ENCODE data around the gene TMEM204.

TMEM204 gene

DNA sequence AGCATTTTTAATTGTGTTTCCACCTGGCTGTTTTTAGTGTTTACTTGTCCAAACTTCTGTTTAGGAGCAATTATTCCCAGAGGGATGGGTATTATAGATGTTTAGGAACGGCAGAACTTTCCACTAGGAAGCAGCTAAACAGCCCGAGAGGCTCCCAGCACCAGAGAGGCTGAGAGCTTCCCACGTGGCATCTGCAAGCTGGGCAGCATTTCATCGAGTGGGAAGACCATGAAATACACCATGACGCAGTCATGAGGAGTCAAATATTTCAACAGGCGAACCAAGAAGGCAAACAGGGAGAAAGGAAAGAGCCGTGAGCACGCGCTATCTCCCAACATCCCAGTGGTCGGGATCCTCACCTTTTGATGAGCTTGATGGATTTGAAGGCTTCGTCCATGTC lies 24.1 kb downstream of the TMEM204 start:
- DNase-seq (ENCODE audit: low read depth in 2 of 2) = no peak

DNA sequence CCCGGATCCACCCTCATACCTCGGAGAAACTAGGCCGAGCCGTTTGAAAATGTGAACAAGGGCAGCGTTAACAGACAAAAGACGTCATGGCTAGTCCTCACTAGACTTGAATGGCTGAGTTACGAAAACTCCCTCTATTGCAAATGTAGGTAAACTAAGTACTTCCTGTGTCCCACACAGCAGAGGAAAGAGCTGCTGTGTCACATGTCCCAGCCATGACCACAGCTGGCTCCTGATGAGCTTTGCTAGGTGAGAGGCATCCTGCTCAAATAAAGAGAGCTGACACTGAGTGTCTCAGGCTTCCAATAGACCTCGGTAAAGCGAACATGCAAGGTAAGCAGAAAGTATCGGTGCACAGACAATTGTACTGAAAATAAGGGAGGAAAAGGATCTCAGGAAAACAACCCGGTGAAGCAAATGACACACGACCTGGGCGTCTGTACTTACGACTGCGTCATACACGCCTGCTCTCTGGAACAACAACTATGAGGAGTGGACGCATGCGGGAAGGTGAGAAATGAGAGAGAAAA lies 26.0 kb downstream of the TMEM204 start:
- no peak for DNase-seq (ENCODE audit: low read depth in 2 of 2)

DNA sequence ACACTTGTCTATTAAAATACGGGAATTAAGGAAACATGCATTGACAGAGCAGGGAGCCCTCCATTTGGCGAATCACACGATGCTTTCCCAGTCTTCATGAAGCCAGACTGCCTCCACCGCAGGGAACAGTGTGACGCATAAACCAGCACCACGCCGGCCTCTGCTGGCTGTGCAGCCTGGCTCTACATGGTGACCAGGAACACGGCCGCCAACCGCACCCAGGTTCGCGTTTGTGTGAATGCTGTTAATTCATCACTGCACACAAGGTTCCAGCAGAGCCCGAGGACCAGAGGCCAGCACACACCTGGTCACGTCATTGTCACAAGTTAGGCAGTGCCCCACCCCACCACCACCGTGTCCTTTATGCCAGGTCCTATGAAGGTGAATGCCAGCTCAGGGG lies 26.7 kb downstream of the TMEM204 start:
- DNase-seq (ENCODE audit: low read depth in 2 of 2) = no peak

DNA sequence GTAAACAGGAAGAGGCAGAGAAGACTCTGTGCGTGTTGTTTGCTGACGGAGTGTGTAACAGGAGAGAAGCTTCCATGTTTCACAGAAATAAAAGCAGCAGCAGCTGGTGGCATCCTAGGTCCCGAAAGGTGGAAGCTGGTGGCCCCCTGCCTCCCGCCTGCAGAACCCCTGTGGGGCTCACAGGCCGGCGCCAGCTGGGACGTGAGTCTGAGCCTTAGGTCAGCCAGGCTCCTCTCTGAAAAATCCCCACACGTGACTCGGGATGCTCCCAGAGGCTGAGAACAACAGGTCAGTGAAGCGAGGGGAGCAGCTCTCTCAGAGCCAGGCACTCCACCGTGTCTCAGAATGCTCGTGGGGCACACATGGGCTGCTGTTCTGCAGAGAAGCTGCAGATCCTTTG lies 27.4 kb downstream of the TMEM204 start:
- DNase-seq (ENCODE audit: low read depth in 2 of 2) = no peak

DNA sequence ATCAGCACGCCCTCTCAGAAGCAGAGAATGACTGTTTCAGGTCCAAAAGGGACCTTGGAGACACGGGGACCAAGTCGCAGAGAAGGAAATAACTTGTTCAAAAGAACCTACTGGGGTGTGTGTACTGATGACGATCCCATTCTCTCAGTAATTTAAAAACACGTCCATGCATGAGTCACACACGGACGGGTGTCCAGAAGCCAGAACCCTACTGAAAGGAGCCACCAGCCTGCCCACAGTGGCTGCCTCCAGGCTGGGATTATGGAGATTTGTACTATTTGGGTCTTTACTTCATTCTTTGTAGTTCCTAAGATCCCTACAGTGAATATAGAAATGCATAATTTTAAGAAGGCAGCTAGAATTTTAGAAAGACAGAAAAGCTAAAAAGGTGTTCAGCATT lies 27.8 kb downstream of the TMEM204 start:
- no peak for DNase-seq (ENCODE audit: low read depth in 2 of 2)

DNA sequence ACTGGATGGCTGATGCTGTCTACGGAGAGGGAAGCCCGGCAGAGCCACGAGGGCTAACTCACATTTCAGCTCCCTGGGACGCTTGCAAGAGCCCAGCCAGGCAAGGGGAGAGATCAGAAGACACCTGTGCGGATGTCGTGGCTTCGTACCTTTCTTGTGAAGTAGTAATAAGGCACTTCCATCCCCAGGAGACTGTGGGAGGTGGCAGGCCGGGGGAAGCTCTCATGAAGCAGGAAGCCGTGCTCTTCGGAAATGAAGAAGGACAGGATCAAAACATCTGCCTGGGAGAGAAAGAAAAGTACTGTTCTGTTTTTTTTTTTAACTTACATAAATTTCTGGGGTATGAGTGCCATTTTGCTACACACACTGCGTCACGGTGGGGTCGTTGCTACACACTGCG lies 28.4 kb downstream of the TMEM204 start:
- no peak for DNase-seq (ENCODE audit: low read depth in 2 of 2)

DNA sequence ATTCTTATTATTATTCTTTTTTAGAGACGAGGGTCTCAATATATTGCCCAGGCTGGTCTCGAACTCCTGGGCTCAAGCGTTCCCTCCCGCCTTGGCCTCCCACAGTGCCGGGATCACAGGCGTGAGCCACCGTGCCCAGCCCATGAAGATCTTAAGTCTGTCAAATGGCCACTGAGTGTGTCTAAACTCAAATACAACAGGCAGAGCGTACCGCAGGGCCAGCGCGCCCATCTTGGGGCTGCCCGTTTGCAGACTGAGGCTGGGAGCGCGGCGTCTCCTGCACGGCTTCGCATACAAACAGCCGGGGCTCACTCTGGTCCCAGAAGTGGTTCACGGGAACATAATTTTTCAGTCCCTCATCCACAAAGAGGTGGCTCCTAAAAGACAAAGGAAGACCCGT lies 30.3 kb downstream of the TMEM204 start:
- DNase-seq (ENCODE audit: low read depth in 2 of 2) = no peak

DNA sequence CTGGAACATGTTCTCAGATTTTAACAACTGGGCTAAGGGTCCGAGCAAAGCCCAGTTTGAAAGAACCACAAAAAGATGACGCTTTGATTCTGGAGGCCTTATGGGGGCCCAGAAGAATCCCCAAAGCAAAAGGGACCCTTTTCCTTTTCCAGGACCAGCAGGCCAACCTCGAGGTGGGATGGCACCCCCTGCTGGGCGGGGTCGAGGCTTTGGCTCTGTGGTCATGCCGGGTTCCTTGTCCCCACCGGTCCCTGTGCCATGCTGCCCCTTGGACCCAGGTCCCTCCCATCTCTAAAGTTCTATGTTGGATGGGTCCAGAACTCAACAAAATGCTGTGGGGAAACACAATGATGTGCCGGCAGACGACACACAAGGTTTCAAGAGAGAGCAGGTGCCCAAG lies 30.9 kb downstream of the TMEM204 start:
- no peak for DNase-seq (ENCODE audit: low read depth in 2 of 2)

DNA sequence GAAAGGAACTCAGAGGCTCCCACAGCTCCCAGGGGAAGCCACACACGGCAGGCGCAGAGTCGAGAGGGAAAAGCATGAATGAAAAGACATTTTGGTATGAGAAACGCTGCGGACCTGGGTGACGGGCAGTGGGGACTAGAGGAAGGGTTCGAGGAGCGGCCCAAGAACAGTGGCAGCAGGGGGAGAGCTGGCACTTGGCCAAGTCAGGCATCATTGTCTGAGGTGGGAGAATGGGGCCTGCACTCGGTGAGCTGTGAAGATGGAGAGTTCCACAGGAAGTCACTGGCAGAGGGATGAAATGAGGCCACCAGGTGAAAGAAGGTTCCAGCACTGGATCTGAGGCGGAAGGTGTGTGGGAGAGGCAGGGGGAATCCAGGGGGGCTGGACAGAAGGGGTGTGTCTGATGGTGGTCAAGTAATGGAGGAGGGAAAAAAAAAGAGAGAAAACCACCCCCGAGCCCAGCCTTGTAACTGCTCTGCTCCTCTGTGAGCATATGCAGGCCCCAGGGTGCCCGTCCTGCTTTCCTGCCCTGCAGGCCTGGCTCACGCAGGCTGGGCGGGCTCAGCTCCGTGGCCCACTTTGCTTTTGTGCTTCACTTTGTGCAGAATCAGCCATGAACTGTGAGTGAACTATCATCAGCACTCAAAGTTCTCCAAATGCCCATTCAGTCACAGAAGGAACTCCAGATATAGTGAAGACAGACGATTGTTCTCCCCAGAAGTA lies 31.8 kb downstream of the TMEM204 start:
- no peak for DNase-seq (ENCODE audit: low read depth in 2 of 2)

DNA sequence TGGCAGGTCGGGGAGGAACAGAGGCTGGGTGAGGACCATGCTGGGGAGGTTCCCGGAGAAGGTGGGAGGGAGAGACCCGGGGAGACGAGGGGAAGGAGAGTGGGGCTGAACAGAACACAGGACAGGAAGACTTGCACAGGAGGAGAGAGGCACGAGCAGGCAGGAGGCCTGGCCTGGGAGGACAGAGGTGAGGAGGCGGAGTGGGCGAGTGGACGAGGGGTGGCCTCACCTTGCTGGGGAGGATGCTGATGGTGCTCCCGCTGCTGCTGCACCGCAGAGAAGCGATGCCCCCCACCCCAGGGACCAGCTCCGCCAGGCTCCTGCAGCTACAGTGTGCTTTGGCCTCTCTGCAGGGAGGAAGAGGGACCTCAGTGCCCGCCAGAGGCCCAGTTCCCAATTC lies 34.5 kb downstream of the TMEM204 start:
- no peak for DNase-seq (ENCODE audit: low read depth in 2 of 2)

DNA sequence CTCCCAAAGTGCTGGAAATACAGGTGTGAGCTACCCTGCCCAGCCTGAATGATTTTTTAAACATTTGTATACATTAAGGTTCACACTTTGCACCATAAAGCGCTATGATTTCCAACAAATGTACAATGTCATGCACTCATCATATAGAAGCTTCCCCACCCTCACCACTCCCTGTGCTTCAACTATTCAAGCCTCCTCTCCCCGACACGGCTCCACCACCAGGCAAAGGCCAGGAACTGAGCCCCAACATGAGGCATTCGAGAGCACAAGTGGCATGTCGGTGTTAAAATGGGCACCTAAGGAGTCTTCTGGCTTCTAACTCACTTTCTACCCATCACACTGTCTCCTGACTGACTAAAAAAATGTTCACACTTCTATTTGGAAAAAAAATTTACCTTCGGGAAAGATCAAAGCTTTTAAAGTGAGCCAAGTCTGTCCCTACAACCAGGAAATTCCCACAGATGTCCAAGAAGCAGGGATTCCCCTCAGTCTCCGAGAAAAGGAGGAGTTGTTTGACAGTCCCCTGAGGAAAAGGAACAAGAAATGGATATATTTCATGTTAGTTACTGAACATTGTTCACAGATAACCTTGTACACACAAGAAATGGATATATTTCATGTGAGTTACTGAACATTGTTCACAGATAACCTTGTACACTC lies 37.7 kb downstream of the TMEM204 start:
- no peak for DNase-seq (ENCODE audit: low read depth in 2 of 2)

DNA sequence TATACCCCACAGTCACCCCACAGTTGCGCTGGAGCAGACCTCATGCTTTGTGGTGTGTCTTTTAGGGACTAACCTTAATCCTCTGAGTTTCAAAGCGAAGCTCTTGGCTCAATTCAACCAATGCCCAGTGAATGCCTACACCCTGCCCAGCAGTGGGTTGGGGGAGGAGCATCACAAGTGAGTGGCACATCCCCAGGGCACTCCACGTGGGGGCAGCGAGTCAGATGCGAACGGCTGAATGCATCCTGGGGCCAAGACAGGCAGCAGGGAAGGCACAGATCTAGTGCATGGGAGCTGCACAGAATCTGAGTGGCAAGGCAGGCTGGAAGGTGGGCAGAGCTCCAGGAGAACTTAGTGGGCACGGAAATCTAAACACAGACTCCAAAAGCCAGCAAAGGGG lies 39.2 kb downstream of the TMEM204 start:
- no peak for DNase-seq (ENCODE audit: low read depth in 2 of 2)

DNA sequence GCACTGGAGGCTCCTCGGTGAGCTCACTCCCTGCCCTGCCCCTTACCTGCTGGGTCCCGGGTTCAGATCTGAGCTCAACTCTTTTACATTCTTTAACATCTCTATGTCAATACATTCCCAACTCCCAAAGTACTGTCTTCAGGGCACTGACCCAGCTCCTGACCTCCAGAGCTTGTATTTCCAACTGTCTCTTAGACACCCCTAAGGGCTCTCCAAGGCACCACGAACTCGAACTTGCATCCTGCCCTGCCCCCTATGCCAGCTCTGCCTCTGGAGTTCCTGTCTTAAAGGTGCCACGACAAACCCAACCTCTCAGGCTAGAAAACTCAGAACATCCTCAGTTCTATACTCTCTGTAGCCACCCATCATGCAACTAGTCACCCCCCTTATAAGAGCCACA lies 39.8 kb downstream of the TMEM204 start:
- DNase-seq (ENCODE audit: low read depth in 2 of 2) = no peak

DNA sequence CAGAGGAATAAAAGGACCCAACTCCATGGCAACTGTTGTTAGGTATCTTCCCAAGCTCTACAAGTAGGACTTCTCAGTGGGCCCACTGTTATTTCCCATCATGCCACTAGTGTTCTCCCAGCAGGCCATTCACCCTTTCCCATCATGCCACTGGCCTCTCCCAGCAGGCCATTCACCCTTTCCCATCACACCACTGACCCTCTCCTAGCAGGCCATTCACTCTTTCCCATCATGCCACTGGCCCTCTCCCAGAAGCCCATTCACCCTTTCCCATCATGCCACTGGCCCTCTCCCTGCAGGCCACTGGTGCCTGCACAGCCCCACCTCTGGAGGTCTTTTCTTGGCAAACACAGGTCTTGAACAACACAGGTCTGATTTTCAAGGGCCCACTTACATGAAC lies 42.1 kb downstream of the TMEM204 start:
- no peak for DNase-seq (ENCODE audit: low read depth in 2 of 2)

DNA sequence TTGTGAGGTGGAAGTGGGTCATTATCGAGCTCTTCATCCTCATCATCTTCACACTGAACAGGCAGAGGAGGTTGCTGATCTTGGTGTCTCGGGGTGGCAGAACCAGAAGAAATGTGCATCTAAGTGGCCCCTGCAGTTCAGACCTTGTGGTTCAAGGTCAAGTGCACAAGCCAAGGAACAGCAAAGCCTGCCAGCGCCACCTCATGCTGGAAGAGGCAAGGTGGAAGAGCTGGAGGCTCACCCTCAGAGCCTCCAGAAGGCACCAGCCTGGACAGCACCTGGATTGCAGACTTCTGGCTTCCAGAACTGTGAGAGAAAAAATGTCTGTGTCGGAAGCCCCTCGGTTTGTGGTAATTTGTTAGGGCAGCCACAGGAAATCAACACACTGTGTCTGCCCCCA lies 45.7 kb downstream of the TMEM204 start:
- DNase-seq (ENCODE audit: low read depth in 2 of 2) = no peak

DNA sequence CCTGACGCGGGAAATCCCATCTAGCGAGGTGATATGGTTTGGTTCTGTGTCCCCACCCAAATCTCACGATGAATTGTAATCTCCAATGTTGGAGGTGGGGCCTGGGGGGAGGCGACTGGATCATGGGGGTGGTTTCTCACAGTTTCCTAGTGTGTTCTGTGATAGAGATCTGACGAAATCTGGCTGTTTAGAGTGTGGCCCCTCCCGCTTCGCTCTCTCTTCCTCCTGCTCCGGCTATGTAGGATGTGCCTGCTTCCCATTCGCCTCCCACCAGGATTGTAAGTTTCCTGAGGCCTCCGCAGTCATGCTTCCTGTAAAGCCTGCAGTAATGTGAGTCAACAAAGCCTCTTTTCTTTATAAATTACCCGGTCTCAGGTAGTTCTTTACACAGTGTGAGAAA lies 46.8 kb downstream of the TMEM204 start:
- DNase-seq (ENCODE audit: low read depth in 2 of 2) = no peak

DNA sequence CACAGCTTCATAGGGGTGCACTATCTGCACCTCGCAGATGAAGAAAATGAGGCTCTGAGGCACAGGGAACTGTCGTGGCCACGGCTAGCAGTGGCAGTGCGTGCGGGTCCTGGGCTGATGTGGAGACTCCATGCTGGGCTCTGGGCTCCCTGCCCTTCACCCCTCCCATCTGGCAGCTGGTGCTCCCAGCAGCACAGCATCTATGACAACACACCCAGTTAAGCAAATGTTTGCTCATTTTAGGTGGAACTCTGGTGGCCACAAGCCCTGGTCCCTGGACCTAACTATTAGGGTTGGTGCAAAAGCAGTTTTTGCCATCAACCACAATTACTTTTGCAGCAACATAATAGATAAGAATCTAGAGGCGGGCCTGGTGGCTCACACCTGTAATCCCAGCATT lies 47.5 kb downstream of the TMEM204 start:
- no peak for DNase-seq (ENCODE audit: low read depth in 2 of 2)

DNA sequence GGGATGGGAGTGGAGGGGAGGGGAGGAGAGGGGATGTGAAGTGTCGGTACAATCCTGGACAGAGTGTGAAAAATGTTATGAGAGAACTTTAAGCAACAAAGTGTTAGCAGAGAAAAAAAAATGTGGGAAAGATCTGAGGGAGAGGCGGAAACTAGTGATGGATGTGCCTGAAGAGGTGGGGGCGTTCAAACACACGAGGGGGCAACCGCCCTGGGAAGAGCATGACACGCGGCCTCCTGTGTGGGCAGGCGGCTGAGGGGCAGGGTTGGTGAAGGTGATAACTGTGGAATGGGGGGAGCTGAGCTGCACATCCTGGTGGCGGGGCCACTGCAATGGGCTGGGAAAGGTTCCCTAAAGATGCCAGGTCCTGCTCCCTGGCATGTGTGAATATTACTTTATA lies 48.3 kb downstream of the TMEM204 start:
- no peak for DNase-seq (ENCODE audit: low read depth in 2 of 2)

DNA sequence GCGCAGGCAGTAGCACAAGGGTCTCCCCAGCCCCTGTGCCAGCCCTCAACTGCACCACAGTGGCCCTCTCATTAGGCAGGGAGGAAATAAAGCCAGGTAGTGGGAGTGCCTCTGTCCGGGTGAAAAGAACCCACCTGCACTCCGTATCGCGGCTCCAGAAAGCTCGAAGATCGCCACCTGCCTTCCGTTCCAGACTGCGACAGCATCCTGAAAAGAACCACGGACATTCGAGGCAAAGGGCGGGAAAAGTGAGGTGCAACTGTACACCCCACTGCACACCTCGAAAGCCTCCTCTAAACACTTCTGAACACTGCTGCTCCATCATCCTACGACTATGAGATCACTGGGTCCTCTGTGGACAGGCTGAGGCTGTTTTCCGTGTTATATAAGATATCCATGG lies 49.7 kb downstream of the TMEM204 start:
- no peak for DNase-seq (ENCODE audit: low read depth in 2 of 2)

DNA sequence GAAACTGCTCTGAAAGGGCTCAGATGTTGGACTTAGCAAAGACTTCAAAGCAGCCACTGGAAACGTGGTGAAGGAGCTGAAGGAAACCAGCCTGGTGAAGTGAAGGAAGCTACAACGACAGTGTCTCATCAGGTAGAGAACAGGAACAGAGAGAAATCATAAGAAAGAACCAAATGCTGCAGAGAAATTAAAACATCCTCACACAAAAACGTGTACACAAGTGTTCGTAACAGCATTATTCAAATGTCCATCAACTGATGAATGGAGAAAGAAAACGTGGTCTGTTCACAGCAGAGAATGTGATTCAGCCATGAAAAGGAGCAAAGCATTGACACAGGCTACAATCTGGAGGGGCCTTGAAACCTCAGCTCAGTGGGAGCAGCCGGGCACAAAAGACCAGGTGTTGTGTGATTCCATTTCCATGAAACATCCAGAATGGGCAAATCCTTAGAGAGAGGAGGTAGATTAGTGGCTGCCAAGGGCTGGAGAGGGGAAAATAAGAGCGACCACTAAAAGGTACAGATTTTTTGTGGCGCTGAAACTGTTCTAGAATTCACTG lies 51.5 kb downstream of the TMEM204 start:
- DNase-seq (ENCODE audit: low read depth in 2 of 2) = no peak

DNA sequence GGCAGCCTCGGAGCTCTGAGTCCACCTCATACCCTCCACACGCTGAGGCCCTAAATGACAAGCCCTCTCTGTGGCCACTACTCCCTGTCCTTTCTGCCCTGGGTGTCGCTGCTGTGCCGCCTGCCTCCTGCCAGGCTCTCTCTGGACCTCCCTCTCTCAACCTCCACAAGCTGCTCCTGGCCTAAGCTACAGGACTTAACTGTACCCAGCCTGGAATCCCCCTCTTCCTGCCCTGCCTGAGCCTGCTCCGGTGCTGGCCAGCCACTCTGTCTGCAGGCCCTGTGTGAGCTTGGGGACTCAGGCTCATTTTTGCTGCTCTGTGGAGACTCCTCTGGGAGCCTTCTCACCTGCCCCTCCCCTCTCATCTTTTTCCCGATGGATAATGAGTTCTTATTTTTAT lies 56.9 kb downstream of the TMEM204 start:
- no peak for DNase-seq (ENCODE audit: low read depth in 2 of 2)

DNA sequence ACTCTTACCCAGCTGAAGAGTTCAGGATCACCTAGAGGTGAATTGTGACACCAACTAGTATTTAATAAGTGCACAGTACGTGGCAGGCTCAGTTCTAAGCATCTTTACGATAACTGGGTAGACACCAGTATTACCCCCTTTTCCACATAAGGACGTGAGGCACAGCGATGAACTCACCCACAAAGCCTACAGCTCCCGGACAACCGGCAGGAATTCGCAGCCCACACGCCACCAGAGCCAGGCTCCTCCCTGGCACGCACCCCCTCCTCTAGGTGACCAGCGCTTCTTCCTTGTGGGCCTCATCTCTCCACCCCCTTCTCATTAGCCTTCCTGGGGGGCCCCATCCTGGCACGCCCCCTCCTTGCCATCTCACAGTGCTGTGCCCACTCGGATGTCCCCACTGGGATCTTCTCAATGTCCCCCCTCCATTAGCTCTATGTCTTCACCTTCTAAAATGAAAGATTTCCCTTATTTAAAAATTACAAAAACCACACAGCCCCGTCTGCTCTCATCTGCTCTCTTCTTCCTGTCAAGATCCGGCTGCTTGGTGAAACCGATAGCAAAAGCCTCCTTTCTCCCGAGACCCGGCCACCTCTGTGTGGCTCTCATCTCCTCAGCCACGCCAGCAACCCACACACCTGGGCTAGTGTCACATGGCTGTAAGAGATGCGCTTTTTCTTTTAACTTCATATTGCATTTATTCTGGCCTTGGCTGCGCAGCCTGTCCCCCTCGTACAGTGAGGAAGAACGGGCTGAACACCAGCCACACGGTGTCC lies 57.7 kb downstream of the TMEM204 start:
- DNase-seq (ENCODE audit: low read depth in 2 of 2) = no peak

DNA sequence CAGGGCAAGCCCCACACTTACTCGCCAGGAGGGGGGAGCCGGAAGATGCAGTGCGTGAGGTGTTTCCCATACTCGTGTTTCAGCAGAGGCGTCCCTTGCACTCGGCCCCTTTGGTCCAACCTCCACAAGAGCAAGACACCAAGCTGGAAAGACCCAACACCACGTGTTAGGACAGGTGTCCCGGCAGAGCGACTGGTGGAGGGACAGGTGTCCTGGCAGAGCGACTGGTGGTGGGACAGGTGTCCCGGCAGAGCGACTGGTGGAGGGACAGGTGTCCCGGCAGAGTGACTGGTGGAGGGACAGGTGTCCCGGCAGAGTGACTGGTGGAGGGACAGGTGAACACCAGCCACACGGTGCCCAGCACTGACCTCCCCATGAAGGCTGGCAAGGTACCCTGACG lies 59.0 kb downstream of the TMEM204 start:
- no peak for DNase-seq (ENCODE audit: low read depth in 2 of 2)
